GM04504 (cell line): ENCODE measurements around the gene FHIT.
A peak's percentile ranks its signal among the peaks of the same experiment; 100 is the strongest.

Experiments
- DNase-seq: peaks from one replicate; pipeline ENCODE4 v3.0.0-alpha.2; 2012; ENCODE audit warnings: low read depth

The FHIT gene

DNA sequence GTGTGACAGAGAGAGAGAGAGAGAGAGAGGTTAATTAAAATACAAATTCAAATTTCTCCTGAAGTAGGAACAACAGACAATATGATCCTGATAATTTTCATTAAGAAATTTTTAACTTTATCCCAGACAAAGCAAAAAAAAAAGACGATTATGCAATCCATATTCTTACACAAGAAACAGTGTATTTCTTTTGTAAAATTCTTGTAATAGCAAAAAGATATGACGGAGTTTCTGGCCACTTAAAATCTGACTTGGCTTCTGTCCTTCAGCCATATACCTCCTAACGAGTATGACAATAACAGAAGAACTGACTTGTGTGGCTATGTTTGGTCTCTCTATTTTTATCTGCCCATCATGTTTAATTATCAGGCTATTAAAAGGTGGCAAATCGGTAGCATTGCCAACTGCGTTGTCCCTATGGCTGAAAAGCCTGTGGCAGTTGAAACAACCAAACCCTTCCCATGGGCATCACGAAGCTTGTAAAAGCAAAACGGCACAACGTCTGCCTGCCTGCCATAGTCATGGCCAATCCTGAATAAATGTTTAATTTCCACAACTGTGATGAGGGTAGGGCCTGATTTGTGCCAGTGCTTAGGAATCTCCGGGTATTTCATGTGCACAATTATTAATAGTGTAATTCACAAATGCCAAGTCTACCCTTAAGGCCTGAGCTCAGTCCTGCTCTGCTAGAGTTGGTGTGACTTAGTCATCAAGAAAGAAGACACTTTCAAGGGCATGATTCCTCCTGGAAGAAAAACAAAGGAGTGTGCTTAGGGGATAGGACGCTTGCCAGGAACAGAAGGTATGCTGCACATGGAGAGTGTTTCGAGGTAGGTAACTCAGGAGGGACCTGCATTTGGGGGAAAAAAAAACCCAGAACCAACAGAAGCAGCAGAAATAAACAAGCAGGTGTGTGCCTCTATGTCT is 1090.2 kb downstream of the FHIT start:
- DNase-seq = no peak

DNA sequence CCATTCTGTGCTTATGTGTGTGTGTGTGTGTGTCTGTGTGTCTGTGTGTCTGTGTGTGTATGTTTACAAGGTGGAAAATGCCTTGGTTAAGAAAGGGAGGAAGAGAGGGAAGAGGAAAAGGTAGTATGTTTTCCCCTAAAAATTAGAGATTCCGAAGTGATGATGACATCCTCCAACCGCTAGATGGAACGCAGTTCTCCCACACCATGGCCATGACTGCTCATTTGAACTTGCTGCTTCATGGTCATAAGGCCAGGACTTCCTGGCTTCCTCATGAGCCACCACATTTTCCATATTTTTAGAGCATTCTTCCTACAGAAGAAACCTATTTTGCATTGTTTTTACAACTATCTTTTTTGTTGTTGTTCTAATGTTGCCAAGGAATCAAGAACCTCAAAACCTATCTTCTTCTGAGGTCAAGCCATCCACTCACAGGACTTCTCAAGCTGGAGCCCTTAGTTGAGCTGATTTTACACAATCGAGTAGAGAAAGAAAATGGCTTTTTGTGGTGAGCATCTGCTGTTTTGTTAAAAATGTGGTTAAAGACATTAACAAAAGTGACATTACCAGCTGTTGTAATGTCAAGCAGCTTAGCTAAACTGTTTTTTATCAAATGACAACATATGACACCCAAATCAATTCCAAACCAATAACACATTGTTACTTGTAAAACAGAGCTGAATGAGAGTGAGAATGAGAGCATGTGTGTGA is 1091.0 kb downstream of the FHIT start:
- DNase-seq = no peak

DNA sequence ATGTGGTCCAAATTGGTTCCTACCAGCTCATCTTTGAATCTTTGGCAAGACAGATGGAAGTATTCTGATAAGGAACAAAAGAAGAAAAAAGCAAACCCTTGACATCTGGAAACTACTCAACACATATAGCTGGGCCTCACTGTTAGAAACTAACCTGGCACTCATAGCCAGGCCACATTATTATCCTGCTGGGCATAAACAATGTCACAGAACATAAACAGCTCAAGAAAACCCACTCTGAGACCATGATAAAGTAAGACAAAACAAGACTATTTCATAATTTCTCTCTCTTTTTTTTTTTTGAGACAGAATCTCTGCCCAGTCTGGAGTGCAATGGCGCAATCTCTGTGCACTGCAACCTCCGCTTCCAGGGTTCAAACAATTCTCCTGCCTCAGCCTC is 1093.2 kb downstream of the FHIT start:
- DNase-seq = no peak

DNA sequence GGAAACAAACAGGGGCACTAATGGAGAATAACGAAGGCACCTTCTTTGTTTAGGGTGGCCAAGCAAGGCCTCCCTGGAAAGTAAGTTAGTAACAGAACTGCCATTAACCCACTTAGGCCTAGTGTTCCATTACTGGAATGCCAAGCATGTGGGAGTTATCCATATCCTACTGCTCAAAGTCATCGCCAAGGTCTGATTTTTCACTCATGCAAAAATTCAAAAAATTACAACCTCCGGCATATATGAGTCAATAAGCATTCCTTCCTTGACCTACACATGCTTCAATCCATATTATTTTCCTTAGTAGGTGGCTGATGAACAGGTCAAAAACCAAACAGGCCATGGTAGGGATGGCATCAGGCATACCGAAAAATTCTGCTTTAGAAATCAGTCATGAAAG is 1097.2 kb downstream of the FHIT start:
- DNase-seq = no peak

DNA sequence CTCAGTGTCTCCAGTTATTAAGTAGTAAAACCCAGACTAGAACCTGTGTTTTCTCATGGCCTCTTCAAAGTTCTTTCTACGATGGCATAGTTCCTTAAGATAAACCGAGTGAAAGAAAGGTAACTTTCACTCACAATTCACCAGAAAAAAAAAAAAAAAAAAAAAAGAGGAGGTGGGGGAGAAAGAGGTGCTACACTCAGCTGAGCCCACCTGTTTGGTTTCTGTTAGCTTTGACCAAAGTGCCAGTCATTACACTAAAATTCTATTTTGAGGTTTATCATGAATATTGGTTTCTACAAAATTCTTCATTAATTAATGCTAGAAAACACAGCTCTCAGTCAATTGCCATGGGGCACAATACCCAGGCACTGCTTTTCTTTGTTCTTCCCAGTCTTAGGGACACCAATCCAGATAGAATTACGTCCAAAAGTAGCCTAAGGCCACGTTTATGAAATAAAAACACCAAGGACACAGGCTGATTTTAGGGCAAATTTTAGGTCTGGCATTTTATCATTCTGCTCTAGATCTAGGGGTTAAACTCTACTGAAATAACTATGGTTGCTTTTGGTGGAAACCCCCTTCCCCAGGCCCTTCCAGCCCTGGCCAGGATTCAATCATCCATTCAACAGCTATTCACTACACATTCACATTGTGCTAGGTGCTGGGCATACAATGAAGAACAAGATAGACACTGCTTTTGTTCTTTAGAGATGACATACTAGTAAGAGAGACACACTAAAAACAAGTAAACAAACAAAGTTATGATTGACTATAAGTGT is 1097.8 kb downstream of the FHIT start:
- DNase-seq = no peak

DNA sequence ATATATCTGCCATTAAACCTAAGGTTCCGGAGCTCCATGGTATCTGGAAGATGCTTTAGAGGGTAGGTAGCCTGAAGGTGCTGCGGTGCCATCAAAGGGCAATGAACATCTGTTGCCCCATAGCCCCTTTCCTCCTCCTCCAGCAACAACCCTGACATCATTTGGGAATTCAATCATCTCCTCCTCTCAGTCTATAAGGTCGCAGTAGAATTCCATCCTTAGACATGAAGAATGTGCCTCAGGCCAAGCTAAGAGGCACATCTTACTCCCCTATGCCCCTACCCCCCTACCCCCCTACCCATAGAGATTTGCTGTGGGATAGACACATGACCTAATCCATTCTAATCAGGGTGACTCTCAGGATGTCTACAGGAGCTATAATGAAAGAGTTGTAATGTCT is 1101.8 kb downstream of the FHIT start:
- DNase-seq = no peak

DNA sequence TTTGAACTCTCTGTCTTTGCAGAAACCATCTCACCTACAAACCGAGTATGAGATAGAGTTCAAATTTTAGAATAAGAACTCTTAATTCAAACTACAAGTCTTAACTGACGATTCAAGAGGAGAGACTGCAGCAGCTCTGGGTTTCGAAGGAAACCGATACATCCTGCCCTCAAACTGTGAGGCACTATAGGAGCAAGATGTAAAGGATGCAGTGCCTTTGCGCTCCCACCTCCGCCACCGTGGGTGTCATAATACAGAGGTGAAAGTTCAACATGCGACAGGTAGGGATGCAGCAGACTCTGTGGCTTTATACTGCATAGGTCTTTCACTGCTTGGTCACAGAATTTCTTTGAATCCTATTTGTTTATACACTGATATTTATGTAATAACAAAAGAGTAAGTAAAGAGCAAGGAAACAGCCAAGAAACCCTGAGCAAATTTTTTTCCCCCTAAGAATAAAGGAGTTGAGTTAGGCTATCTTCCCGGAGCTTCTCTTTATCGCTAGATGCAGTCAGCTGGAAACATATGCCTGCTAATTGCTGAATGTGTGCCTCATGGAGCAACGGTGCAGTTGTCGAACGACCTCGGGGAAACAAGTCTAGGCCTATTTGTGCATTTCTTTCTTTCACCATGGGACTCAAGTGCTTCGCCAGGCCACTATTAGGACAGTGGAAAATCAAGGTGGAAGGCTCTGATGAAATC is 1103.9 kb downstream of the FHIT start:
- DNase-seq = no peak

DNA sequence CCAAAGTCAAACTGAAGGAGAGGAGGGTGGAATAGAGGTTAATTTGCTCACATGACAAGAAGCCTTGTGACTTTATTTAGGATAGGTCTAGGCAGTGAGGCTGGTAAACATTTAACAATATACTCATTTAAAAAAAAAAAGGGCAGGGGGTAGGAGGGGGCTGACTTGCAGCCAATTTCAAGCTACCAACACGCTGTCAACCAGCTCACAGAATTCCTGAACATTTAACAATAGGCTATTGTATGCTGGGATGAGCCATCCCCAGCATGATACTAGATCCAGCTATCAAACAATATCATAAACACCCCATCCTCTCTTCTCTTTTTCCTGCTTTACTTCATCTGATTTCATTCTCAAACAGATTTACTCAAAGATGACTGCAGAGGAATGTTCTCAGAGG is 1105.1 kb downstream of the FHIT start:
- no peak for DNase-seq

DNA sequence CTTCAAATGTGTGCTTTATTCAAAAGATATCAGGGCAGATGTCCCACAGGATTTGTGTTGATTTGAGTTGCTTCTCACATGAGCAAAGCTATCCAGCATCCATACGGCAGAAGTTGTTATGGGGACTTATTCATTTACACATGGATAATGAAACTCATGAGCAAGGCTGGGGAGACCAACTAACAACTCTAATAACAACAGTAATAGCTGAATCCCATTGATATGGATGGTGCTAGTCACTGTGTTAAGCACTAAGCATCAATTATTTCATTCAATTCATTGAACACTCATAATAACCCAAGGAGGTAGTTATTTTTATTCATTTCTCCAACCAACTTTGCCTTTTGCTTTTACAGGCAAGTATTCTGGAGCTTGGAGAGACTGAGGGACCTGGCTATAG is 1107.2 kb downstream of the FHIT start:
- no peak for DNase-seq

DNA sequence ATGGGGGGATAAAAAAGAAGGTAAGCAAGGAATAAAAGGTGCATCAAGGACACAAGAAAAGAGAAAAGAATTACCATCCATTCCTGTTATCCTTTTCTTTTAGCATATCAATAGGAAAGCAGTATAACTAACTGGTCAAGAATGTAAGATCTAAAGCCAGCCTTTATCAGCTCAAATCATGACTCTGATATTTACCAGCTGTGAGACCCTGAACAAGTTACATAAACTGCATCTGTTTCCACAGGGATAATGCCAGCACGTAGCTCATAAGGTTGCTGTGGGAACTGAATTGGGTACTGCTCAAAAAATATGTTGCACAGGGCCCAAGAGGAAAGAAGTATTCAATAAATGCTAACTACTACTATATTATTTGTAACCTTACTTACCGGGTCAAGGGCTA is 1109.2 kb downstream of the FHIT start:
- DNase-seq = no peak

DNA sequence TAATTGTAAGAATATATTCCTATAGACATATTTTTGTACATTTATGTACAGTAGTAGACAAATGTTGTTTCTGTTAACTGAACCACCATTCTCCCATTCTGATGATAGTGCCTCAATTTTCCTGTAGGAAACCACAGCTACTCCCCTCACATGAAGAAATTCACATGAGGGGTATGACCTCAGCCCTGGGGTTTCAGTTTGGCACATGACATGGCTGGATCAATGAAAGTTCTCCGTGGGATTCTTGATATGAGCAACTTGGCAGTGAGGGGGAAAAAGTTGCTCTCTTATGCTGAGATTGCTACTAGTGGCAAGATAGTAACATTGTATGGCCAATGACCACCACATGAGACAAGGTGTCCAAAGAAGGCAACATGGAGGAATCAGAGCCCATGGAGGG is 1111.1 kb downstream of the FHIT start:
- no peak for DNase-seq

DNA sequence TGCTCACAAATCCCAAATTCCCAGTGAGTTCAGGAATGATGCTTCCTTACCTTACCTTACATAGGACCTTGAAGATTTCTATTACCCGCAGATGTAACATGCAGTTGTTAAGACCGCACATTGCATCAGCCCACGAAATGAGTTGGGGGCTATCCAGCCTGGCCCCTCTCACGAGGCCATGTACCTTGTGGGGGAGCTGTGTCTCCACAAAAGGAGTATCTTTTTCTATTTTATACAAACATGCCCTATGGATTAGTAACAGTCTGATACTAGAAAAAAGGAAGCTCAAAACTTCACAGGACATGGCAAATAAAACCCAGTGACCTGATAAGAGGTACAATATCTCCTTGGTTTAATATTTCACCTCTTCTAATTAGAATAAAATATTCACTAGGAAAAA is 1114.7 kb downstream of the FHIT start:
- DNase-seq = no peak

DNA sequence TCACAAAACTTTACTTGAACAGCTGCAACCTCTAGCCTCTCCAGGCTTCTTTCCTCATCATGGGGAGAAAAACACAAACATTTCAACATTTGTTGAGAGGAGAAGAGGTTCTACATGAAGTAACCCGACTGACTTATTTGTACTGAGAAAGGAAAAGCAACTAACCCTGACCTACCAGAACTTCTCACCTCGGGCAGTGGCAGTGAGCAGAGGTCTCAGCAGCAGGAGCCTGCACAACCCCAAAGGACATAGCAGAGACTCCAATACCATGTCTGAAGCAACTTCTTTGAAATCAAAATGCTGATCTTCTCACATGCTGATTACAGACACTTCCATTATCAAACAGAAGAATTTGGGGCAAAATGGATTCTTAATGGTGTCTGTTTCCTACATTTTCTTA is 1115.8 kb downstream of the FHIT start:
- no peak for DNase-seq

DNA sequence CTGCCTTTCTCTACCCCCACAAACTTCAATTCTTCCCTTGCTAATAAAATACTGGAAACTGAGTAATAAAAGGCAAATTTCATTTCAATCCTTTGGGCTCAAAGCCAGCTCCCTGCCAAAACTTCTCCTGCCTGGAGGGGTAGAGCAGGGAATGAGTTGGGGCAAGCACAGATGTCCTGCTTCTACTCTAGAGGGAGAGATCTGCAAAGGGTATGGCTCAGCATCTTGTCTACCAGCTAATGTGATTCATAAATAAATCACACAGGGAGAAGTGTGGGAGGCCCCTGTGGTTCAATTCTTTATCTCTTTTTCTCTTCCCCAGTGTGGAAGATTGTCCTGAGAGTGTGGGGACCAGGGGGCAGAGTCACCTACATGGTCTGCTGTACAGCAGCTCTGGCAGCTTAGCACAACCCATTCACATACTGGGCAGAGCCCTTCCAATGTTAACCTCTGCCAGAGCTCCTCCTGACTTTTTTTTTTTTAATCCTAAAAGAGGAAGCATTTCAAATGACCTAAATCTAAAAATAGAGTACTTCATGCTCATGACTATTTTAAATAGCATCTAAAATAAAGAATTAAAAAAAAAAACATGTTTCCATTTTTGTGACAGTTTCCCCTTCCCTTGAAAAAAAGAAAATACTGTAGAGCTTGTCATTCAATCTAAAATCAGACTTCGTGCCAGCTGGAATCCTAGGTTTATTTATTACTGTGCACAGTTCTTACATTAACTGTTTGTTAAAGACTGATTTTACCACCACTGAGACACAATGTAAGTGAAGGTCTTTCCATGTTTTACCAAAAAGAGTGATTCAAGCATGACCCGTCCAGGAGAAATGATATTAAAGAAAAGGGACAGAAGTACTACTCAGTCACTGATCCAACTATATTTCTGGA is 1117.7 kb downstream of the FHIT start:
- no peak for DNase-seq

DNA sequence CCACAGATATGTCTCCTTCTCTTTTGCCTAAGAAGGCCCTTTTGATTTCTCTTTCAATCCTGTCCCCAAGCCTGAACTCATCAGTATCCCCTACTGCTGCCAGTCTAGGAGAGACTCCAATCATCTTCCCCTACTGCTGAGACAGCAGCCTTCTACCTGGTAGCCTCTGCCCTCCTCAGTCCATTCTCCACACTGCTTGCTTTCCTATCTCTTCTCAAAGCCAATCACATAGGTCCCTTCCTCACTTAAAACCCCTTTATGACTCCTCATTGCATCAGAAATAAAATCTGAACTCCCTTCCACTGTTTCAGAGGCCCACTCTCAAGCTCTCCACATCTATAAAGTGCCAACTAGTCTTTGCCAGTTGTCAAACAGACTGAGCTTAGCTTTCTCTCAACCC is 1119.6 kb downstream of the FHIT start:
- no peak for DNase-seq

DNA sequence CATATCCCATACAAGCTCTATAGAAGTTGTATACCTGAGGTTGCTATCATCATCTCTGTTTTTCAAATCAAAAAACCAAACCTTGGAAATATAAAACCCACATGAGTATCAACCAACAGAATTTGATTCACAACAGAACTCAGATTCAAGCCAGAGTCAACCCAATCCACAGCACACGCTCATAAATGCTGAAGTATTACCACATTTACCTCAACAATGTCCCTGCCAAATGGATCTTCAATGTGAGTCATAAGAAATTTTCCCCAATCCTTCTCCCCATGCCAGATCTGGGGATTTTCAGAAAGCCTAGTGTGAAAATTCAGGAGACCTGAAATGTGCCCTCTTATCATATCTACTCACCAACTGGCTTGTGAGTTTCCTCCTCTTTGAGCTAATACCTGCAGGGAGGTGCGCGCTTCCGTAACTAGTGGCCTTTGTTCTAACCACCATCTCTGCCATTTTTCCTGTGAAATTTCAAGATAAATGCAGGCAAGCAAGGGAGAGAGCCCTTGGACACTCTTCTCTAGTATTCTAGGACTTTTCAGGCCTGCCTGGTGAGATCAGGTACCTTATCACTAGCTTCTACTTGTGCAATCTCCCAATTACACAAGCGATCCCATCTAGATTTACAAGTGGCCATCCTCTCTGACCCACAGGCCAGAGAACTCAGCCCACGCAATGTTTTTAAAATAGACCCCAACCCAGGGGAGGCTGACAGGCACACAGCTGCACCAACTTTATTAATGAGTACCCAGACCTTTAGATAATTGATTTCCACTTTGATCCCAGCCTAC is 1124.5 kb downstream of the FHIT start:
- peak; percentile 17 for DNase-seq

DNA sequence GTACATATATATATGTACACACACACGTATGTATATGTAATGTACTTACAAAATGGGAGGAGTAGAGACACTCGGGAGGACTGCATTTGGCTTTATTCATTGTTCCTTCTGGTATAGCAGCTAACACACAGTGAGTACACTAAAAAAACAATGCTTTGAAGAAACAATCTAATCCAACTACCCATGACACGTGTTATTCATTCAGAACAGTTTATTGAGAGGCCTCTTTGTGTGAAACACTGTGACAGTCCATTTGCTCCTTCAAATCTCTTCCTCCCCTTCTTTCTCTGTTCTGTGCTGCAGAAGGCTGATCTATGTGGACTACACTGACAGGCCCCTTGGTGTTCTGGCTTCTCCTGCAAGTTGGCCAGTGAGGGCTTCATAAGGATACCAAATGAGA is 1125.6 kb downstream of the FHIT start:
- DNase-seq = no peak

DNA sequence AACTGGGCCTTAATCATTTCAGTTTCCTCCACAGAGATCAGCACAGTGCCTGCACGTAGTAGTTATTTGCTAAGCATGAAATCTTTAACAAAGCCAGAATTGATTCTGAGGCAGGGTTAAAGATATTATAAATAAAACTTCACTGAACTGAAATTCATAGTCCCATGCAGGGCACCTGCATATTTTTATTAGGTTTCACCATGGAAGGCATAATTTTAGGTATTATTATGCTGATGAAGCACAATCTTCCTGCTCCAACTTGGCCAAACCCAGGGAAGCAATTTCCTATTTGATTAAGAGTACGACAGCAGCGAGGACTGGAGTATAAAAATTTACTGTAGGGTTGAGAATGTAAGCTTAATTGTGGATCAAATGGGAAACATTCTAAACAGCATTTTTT is 1131.0 kb downstream of the FHIT start:
- no peak for DNase-seq

DNA sequence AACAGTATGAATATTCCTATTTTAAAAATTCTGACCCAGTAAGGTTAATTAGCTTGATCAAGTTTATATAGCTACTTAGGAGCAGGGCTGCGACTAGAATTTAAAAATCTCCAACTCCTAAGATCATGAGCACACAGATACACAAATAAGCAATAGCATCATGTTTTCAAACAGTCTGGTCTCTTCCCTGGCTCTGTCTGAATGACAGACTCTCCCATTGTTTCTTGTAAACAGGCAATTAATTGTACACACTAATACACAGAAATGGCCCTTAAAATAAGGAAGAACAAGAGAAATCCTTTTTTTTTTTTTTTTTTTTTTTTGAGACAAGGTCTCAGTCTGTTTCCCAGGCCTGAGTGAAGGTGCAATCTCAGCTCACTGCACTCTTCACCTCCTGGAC is 1137.1 kb downstream of the FHIT start:
- no peak for DNase-seq

DNA sequence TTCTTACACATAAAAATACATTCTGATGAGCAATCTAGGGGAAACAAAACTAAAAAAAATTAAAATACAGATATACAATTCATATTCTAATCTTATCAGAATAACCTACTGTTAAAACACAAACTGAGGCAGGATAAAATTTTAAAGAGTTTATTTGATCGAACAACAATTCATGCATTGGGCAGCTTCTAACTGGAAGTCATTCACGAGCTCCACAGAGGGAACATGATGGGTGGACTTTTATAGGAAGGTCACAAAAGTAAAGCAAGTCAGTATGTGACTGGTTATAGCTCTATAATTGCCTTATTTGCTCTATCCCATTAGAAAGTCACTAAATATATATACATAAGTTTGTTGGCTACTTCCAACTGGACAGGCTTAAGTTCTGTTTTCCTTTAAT is 1144.0 kb downstream of the FHIT start:
- DNase-seq = no peak
